T-helper 1 cell treated with Interleukin-12 subunit alpha and Interleukin-12 subunit beta and Interleukin-4 antibody, amounts not matched to agents 30 ng/mL and 1 ng/mL, for 36 hours (primary cell): ENCODE data around the gene SPRED3. TPM values are rescaled to one million over a fixed set of nuclear protein-coding genes. Genes with fewer than 3 reads are reported as not detected.

Experiments
- intact Hi-C: fragments of 100-400 bp; cut with micrococcal nuclease; formaldehyde crosslinking; loops from one replicate; pipeline ENCODE4 v1.15.1; 2024
- total RNA-seq: library from RNA; stranded (reverse); gene quantifications from 2 replicates; pipeline ENCODE4 v1.2.3, GENCODE V29; 2022

The SPRED3 gene
- total RNA-seq, 1 donor from 2014 or later: 2.1 TPM

- intact Hi-C loops: loop anchor here (2.0 kb wide), 1 partner anchor 39 kb away; the partner anchor contains the start of gene FAM98C
Observed at GRCh38 chr19:38441657-38442348, 53.3 kb downstream of the SPRED3 start.

GRCh38 chr19:38442736-38443135 is 54.2 kb downstream of the SPRED3 start:
- intact Hi-C loops: no loop called here

- intact Hi-C loops: no loop called here
Observed at GRCh38 chr19:38443458-38443999, 55.0 kb downstream of the SPRED3 start.

- intact Hi-C loops: no loop called here
Observed at GRCh38 chr19:38444026-38444425, 55.5 kb downstream of the SPRED3 start.

GRCh38 chr19:38445362-38445761 is 56.9 kb downstream of the SPRED3 start:
- intact Hi-C loops: no loop called here

- intact Hi-C loops: no loop called here
Observed at GRCh38 chr19:38448225-38448624, 59.7 kb downstream of the SPRED3 start.

Other genes starting within 250 kb of the SPRED3 start
- 0.41 and 1.3 TPM in 2 replicates for gene DPF1, start 164.5 kb upstream of the SPRED3 start, total RNA-seq
- 66.1 and 70.6 TPM in 2 replicates for gene PPP1R14A, start 132.3 kb upstream of the SPRED3 start, total RNA-seq
- gene SPINT2, start 124.1 kb upstream of the SPRED3 start, total RNA-seq: 75.5 and 82.3 TPM in 2 replicates
- 0.51 and 0.86 TPM in 2 replicates for gene C19orf33, start 84.4 kb upstream of the SPRED3 start, total RNA-seq
- 87.4 and 96.2 TPM in 2 replicates for gene YIF1B, start 72.8 kb upstream of the SPRED3 start, total RNA-seq
- gene KCNK6, start 68.9 kb upstream of the SPRED3 start, total RNA-seq: 21.6 and 22.1 TPM in 2 replicates
- 7.2 and 7.6 TPM in 2 replicates for gene CATSPERG, start 52.9 kb upstream of the SPRED3 start, total RNA-seq
- 208 and 214 TPM in 2 replicates for gene PSMD8, start 14.1 kb upstream of the SPRED3 start, total RNA-seq
- gene GGN, start 663 bp upstream of the SPRED3 start, total RNA-seq: 0.27 TPM in 1 of 2 replicates, not detected in the other
- gene FAM98C, start 14.4 kb downstream of the SPRED3 start, total RNA-seq: 33.2 and 35.0 TPM in 2 replicates
- 0.51 and 0.86 TPM in 2 replicates for gene RASGRP4, start 37.5 kb downstream of the SPRED3 start, total RNA-seq
- 2.3 and 2.9 TPM in 2 replicates for gene RYR1, start 45.0 kb downstream of the SPRED3 start, total RNA-seq
- 307 and 314 TPM in 2 replicates for gene MAP4K1, start 229.3 kb downstream of the SPRED3 start, total RNA-seq
- 313 and 314 TPM in 2 replicates for gene EIF3K, start 230.5 kb downstream of the SPRED3 start, total RNA-seq